Measurements from ENCODE around the gene PIGO. TPM values are rescaled to one million over a fixed set of nuclear protein-coding genes. Genes with fewer than 3 reads are reported as not detected.
A peak's percentile ranks its signal among the peaks of the same experiment; 100 is the strongest.

Gene PIGO
- total and polyA plus RNA-seq, 2 experiments from 2014 or later = 26.9 to 36.0 TPM

DNA sequence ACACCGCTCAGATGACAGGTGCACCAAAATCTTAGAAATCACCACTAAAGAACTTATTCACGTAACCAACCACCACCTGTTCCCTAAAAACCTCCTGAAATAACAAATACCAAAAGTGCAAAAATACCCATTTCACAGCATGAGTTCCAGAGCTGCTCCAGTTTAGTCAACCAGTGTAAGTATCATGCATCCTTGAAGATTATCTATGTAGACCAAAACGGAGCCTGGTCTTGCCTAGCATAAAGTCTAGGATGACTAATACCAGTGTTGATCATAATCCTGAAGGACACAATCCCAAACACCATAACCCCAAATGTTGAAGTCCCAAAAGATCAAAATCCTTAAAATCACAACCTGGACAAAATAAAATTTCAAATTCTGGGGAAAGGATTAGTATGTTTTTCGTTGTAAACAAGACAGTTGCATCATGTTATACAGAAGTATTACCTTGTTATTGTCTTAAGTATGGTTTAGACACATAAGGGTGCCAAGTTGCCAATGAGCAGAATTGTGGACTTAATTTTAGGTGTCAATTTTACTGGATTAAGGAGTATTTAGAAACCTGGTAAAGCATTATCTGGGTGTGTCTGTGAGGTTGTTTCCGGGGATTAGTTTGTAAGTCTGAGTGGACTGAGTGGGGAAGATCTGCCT lies 42.1 kb downstream of the PIGO start:
- Histone ChIP-seq H3K9me3 (ENCODE audit: low read depth) (no peaks in the 10 kb centered on the region), H3K4me1 (ENCODE audit: low read depth) (peaks cover 6% of the 10 kb centered on the region), H3K27me3 (no peaks in the 10 kb centered on the region), H3K27ac (no peak overlapping the region), H3K4me3 (no peak overlapping the region), H3K36me3 (peaks cover 42% of the 10 kb centered on the region)
- DNase-seq (ENCODE audit: low read depth in 1 of 2, low spot score in 1 of 2) = no peak
- TF ChIP-seq, protein P1, sequence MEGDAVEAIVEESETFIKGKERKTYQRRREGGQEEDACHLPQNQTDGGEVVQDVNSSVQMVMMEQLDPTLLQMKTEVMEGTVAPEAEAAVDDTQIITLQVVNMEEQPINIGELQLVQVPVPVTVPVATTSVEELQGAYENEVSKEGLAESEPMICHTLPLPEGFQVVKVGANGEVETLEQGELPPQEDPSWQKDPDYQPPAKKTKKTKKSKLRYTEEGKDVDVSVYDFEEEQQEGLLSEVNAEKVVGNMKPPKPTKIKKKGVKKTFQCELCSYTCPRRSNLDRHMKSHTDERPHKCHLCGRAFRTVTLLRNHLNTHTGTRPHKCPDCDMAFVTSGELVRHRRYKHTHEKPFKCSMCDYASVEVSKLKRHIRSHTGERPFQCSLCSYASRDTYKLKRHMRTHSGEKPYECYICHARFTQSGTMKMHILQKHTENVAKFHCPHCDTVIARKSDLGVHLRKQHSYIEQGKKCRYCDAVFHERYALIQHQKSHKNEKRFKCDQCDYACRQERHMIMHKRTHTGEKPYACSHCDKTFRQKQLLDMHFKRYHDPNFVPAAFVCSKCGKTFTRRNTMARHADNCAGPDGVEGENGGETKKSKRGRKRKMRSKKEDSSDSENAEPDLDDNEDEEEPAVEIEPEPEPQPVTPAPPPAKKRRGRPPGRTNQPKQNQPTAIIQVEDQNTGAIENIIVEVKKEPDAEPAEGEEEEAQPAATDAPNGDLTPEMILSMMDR (IDR thresholded peaks at IDR 0.05; ENCODE audit: low read depth, low read length) = no peak

DNA sequence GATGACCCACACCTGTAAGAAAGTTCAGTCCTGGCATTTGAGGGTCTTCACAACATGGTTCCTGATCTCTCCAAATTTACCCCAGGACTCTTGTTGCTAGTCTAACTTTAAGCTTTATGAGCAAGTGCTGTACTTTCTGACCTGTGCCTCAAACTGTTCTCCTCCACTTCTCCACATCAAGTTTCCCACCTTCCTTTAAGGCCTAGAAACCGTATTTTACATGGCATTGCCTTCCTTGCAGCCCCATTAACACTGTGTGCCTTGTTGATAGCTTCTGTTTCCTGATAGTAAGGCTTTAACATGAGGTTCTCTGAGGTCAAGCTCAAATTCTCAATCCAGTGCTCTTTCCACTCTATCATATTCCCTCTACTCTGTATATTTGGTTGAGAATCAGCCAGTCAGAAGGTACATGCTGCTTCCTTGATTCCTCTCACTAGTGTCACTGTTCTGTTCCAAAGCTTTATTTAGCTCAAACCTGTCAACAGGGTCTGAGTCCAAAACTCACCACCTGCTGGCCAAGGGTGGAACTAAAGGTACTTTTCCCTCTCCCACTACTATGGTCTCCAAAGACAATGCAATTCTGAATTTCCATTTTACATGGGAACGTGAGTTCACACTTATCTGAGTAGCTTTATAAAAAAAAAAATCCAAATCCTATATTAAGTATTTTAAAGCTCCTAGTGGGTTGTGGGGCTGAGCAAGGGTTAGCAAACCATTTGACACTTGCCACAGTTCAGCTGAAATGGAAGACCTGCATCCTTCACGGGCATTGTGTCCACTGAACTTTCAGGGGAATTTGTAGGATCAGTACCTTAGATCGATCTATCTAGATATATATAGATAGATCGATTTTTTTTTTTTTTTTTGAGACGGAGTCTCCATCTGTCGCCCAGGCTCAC lies 45.1 kb downstream of the PIGO start:
- no peak overlapping the region for H3K4me3 ChIP-seq
- TF ChIP-seq, protein P1 (IDR thresholded peaks at IDR 0.05; ENCODE audit: low read depth, low read length) = peak; percentile 70
- peak overlapping the region; percentile 12 for H3K27ac ChIP-seq
- peak; percentile 75 to 81 for DNase-seq (ENCODE audit: low read depth in 1 of 2, low spot score in 1 of 2)
- H3K27me3 ChIP-seq = no peaks in the 10 kb centered on the region
- H3K4me1 ChIP-seq (ENCODE audit: low read depth) = peaks cover 6% of the 10 kb centered on the region
- H3K36me3 ChIP-seq = peaks cover 24% of the 10 kb centered on the region
- H3K9me3 ChIP-seq (ENCODE audit: low read depth) = no peaks in the 10 kb centered on the region

DNA sequence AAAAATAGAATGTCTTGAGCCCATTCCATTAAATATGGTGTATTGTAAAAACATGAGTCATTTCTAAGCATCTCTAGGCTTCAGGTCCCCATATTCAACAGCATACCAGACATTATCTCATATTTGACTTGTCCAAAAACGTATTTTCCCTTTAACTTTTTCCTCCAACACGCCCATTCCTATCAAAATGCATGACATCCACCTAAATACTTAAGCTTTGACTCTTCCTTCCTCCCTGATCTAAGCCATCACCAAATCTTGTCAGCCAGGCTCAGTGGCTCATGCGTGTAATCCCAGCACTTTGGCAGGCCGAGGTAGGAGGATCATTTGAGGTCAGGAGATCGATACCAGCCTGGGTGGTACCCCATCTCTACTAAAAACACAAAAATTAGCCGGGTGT lies 47.9 kb downstream of the PIGO start:
- TF ChIP-seq, protein P1 (IDR thresholded peaks at IDR 0.05; ENCODE audit: low read depth, low read length) = no peak
- peaks cover 10% of the 10 kb centered on the region for H3K36me3 ChIP-seq
- no peaks in the 10 kb centered on the region for H3K27me3 ChIP-seq
- H3K4me1 ChIP-seq (ENCODE audit: low read depth) = peaks cover 6% of the 10 kb centered on the region
- no peak overlapping the region for H3K4me3 ChIP-seq
- no peak overlapping the region for H3K27ac ChIP-seq
- DNase-seq (ENCODE audit: low read depth in 1 of 2, low spot score in 1 of 2) = no peak
- H3K9me3 ChIP-seq (ENCODE audit: low read depth) = no peaks in the 10 kb centered on the region

DNA sequence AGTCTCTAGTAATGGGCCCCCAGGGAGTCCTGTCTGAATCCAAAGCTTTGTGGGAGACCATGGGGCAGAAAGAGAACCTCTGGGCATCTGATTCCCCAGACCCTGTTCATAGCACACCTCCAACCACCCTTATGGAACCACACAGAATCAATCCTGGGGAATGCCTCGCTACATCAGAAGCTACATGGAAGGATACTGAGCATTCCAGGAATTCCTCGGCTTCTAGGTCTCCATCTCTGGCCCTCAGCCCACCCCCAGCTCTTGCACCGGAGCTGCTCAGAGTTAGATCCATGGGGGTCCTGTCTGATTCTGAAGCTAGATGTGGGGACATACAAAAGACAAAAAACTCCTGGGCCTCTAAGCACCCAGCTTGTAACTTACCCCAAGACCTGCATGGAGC lies 52.3 kb downstream of the PIGO start:
- peak in 1 of 2 donors; percentile 21 for DNase-seq (ENCODE audit: low read depth in 1 of 2, low spot score in 1 of 2)
- Histone ChIP-seq H3K27ac (no peak overlapping the region), H3K4me1 (ENCODE audit: low read depth) (no peaks in the 10 kb centered on the region), H3K36me3 (peaks cover 17% of the 10 kb centered on the region), H3K4me3 (no peak overlapping the region), H3K9me3 (ENCODE audit: low read depth) (no peaks in the 10 kb centered on the region), H3K27me3 (no peaks in the 10 kb centered on the region)
- TF ChIP-seq, protein P1 (IDR thresholded peaks at IDR 0.05; ENCODE audit: low read depth, low read length) = no peak

DNA sequence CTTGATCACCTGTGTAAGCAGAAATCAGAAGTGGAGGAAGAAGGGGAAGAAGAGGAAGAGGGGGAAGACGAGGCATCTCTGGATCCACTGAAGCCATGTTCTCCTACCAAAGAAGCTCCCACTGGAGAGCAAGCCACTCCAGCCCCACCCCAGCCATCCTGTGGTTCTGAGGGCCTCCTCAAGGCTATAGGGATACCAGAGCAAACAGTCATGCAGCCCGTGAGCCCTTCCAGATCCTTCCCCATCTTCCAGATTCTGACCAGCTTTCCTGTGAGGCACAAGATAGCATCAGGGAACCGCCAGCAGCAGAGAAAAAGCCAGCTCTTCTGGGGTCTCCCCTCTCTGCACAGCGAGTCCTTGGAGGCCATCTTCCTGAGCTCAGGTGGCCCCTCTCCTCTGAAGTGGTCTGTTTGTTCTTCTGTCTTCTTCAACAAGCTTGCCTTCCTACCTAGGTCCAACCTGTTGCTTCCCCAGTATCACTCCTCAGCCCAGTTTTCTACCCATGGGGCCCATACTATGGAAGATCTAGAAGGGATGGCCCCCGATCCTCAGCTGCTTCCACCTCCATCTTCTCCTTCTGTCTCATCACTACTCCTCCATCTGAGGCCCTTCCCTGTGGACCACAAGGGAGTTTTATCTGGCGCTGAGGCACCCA lies 53.4 kb downstream of the PIGO start:
- no peak overlapping the region for H3K4me3 ChIP-seq
- no peak overlapping the region for H3K27ac ChIP-seq
- no peaks in the 10 kb centered on the region for H3K9me3 ChIP-seq (ENCODE audit: low read depth)
- no peaks in the 10 kb centered on the region for H3K4me1 ChIP-seq (ENCODE audit: low read depth)
- peaks cover 11% of the 10 kb centered on the region for H3K36me3 ChIP-seq
- TF ChIP-seq, protein P1 (IDR thresholded peaks at IDR 0.05; ENCODE audit: low read depth, low read length) = no peak
- DNase-seq (ENCODE audit: low read depth in 1 of 2, low spot score in 1 of 2) = no peak
- no peaks in the 10 kb centered on the region for H3K27me3 ChIP-seq
